ENCODE data around the gene CCDC194.

CCDC194 gene

DNA sequence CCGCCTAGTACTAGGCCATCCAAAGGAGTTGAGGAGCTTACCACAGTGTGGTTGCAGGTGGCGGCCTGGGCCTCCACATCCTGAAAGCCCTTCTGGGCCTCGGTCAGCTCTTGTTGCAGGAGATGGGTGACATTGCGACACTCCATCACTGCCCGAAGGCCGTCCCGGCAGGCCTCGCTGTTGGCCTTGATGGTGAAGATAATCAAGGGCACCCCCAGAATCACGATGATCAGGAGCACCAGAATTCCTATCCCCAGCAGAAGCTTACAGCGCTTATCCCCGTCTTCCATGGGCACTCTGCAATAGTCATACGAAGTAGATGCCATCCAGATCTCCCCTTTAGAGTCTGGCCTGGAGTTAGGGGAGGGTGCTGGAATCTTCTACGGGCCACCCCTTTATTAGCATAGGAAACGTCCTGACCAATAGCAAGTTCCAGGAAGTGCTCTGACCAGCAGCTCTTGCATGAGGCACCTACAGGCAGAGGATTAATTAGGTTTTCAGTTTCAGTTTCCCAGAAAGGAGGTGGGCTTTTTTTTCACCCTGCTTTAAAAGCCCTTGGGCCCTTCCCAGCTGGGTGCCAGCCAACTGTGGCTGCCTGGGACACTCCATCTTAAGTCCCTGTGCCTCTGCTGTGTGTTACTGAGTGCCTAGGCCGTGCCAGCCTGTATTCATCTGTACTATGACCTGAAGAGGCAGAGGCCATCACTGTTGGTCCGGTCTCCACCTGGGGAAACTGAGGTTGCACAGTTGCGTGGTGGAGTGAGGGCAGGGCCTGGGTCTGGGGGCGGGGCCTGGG, 11.5 kb upstream of the CCDC194 start, which contains the start of gene BST2:
Gene BST2 (minus strand): TSS at position 381 of the 796 bp plus-strand sequence. CDS start 55 bp downstream, at position 326.
- no peak for DNase-seq

- no peak for DNase-seq
Measured at GRCh38 chr19:17404621-17405249, 10.7 kb upstream of the CCDC194 start.

- DNase-seq, result no peak
Measured at GRCh38 chr19:17404015-17404414, 10.0 kb upstream of the CCDC194 start.

DNA sequence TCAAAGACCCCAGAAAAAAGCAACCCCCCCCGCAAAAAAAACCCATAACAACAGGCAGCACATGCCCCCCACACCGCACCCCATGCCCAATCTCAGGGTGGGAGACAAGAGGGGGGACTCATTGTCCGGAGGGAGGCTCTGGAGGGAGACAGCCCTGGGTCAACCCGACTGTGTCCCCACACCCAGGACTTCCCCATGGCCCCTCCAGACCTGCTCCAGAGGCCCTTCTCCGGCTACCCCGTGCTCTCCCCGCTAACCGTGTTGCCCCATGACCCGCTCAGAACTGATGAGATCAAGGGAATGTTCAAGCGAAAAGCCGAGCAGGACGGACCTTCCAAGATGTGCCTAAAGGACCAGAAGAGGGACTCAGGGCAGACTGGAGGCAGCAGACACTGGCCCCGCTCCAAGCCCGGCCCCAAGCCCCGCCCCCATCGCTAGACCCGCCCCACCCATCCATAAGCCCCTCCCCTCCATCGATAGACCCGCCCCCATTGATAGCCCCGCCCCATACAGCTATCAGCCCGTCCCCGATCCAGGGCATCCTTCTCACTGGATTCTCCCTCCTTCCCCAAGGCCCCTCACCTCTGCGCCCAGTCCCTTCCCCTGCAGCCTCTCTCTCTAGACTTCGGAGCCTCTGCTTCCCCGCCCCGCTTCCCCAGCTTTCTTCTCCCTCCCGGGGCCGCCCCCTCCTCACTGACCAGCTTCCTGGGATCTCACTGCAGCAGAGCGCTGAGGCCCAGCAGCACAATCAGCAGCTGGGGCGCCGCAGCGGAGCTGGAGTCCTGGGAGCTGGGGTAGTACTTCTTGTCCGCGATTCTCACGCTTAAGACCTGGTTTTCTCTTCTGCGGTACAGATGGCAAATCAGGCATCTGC, 9.2 kb upstream of the CCDC194 start:
- DNase-seq, result no peak

DNA sequence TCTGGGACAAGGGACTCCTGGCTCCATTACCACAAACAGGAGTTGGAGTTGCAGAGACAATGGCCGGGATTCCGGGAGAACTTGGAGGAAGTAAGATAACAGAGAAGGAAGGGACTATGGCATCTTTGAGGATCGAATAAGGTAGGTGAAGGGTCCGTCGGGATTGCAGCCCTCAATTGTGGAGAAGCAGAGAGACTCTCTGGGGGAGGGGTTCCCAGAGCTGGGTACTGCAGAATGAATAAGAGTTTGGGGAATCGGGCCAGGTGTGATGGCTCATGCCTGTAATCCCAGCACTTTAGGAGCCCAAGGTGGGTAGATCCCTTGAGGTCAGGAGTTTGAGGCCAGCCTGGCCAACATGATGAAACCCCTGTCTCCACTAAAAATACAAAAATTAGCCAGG, 7.6 kb upstream of the CCDC194 start:
- no peak for DNase-seq

GRCh38 chr19:17398902-17399527, 5.0 kb upstream of the CCDC194 start:
- DNase-seq, result no peak

GRCh38 chr19:17394891-17395415, 957 bp upstream of the CCDC194 start:
- peak; percentile 41 for DNase-seq

GRCh38 chr19:17393002-17393401, 994 bp downstream of the CCDC194 start:
- DNase-seq, result no peak

- no peak for DNase-seq
Measured at GRCh38 chr19:17391371-17392151, 2.4 kb downstream of the CCDC194 start.

- peak; percentile 89 for DNase-seq
Measured at GRCh38 chr19:17390665-17391370, 3.2 kb downstream of the CCDC194 start.

DNA sequence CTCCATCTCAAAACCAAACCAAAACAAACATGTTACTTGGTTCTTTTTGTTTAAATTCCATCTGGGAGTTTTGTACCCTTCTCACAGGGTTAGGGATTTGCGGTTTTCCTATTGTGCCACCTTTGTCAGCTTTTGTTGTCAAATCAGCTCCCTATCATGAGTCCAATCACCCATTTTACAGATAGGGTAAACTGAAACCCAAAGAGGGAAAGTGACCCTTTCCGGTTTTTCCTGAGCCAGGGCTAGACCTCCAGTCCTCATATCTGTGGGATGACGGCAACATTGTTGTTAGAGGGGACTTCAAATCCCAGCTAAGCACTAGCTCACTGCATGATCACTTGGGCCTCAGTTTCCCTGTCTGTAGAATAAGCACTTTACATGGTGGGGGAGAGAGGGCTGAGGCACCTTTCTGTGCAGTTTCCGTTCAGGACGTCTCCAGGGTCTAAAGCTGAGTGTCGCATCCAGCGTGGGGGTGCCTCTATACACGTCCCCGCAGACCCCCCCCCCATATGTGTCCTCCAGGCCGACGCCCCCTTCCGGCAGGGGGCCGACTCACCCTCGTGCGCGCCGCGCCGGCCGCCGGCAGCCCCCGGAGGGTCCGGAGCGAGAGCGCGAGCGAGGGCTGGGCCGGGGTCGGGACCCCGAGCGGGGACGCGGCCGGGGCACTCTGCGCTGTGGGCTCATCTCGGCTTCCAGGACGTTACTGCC, 3.9 kb downstream of the CCDC194 start:
- DNase-seq, result no peak

GRCh38 chr19:17389288-17389687, 4.7 kb downstream of the CCDC194 start:
- DNase-seq, result no peak

DNA sequence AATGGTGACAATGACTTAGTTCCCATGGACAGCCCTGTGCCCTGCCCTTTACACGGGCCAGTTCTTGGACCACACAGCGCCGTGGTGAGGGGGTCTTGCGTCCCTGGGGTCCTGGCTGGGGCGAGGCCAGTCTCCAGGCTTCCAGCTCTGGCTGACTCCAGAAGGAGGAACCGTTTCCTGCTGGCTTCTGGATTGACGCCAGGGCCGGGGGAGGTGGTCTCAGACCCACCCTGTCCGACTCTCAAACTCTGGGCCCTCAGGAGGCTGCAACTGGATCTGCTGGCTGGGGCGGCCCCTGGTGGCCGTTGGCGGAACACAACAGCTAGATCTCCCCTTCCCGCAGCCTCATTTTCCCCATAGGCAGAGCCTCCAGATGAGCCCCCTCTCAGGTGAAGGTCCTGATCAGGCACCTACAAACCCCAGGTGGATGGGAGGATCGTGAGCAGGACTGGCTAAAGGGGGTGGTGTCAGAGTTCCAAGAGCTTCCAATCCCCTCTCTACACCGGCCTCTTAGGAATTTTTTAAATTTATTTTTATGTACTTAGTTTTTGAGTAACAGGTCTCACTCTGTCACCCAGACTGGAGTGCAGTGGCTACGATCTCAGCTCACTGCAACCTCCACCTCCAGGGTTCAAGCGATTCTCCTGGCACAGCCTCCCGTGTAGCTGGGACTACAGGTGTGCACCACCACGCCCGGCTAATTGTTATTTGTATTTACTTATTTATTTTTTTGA, 8.0 kb downstream of the CCDC194 start:
- peak; percentile 44 for DNase-seq

- no peak for DNase-seq
Measured at GRCh38 chr19:17380426-17381138, 13.4 kb downstream of the CCDC194 start.

GRCh38 chr19:17379221-17379631, 14.8 kb downstream of the CCDC194 start:
- no peak for DNase-seq

DNA sequence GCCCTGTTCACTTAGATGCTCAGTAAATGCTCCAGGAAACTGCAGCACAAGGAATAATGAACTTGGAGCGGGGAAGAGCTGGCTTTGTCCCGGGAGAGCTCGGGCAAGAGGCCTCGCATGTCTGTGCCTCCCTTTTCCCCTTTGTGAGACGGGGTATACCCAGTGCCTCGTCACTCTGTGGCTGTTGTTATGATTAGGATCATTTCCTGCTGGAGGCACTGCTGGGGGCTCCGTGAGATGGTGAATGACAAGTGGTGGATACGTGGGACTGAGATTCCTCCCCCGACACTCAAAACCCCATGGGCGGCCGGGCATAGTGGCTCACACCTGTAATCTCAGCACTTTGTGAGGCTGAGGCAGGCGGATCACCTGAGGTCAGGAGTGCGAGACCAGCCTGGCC, 15.7 kb downstream of the CCDC194 start:
- DNase-seq, result no peak

DNA sequence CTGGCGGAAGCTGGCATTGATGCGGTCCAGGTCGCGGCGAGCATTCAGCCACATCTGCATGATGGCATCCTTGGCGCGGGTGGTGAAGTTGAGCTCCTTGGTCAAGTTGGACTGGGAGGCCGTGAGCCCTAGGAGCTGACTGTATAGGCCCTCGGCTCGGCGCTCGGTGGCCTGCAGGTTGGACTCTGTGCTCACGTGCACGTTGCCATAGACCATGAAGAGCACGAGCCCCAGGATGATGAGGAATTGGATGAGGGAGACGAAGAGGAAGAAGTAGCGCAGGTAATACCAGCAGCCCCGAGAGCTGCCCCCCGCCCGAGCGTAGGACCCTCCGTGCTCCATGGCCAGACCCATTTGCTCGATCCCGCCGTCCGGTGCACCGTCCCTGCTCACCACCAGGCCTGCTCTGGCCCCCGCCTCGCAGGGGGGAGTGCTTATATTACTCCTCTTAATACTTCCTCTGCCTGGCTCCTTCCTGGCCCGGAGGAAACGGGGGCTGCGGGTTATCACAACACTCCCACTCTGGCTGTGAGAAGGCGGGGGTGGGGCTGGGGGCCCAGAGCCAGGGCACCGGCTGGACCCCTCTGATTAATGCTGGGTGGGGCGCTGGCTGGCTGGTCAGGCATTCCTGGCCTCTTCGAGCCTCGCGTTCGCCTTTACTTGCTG, 16.9 kb downstream of the CCDC194 start, which contains the start of gene PLVAP:
Gene PLVAP (minus strand): TSS at position 408 of the 666 bp plus-strand sequence. CDS start 54 bp downstream, at position 354.
- DNase-seq, result no peak

DNA sequence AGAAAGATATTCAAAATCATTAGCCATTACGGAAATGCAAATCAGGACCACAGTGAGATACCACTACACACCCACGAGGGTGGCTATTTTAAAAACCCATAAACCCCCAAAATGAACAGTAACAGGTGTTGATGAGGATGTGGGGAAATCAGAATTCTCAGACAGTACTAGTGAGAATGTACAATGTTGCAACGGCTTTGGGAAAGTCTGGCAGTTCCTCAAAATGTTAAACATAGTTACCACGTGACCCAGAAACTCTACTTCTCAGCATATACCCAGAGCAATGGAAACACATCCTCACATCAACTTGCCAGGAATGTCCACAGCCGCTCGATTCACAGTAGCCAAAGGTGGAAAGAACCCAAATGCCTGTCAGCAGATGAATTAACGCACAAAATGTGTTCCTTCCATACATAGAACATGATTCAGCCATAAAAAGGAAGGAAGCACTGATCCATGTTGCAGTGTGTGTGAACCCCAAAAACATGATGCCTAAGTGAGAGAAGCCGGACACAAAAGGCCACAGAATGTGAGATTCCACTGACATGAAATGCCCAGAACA, 23.9 kb downstream of the CCDC194 start:
- DNase-seq, result peak; percentile 31
